Hepatocyte (in vitro differentiated cells): ENCODE measurements around the gene KIF2A. TPM values are rescaled to one million over a fixed set of nuclear protein-coding genes. Genes with fewer than 3 reads are reported as not detected.

Source experiments
- DNase-seq: peaks from one replicate; pipeline ENCODE4 v3.0.0-alpha.2; 2016; ENCODE audit warnings: low spot score
- H2AFZ ChIP-seq: fragments of 200-600 bp; sonication (generic); 2 replicates; pipeline ENCODE4 v1.6.0; 2016; ENCODE audit warnings: antibody characterized with exemption, mild to moderate bottlenecking
- H3K27ac ChIP-seq: fragments of 200-600 bp; sonication (generic); 2 replicates; pipeline ENCODE4 v1.5.1; 2016; ENCODE audit warnings: mild to moderate bottlenecking
- H3K27me3 ChIP-seq: fragments of 200-600 bp; sonication (generic); 2 replicates; pipeline ENCODE4 v1.6.1; 2016
- H3K36me3 ChIP-seq: fragments of 200-600 bp; sonication (generic); replicated peaks from 2 replicates; pipeline ENCODE4 v1.5.1; 2016; ENCODE audit warnings: low read depth; ENCODE audit not compliant: insufficient read depth
- H3K4me1 ChIP-seq: fragments of 200-600 bp; sonication (generic); 2 replicates; pipeline ENCODE4 v1.5.1; 2016; ENCODE audit warnings: mild to moderate bottlenecking, moderate library complexity; ENCODE audit not compliant: insufficient read depth
- H3K4me2 ChIP-seq: fragments of 200-600 bp; sonication (generic); 2 replicates; pipeline ENCODE4 v1.6.0; 2016
- H3K4me3 ChIP-seq: fragments of 200-600 bp; sonication (generic); 2 replicates; pipeline ENCODE4 v1.5.1; 2016; ENCODE audit warnings: mild to moderate bottlenecking
- H3K79me2 ChIP-seq: fragments of 200-600 bp; sonication (generic); 2 replicates; pipeline ENCODE4 v1.6.0; 2017; ENCODE audit warnings: mild to moderate bottlenecking
- H3K9me2 ChIP-seq: fragments of 200-600 bp; sonication (generic); replicated peaks from 2 replicates; pipeline ENCODE4 v1.6.0; 2017; ENCODE audit warnings: mild to moderate bottlenecking; ENCODE audit not compliant: insufficient read depth
- H3K9me3 ChIP-seq: fragments of 200-600 bp; sonication (generic); 2 replicates; pipeline ENCODE4 v1.5.1; 2016; ENCODE audit warnings: low read depth, mild to moderate bottlenecking
- H4K20me1 ChIP-seq: fragments of 200-600 bp; sonication (generic); 2 replicates; pipeline ENCODE4 v1.6.0; 2016; ENCODE audit warnings: mild to moderate bottlenecking; ENCODE audit not compliant: insufficient read depth, poor library complexity, severe bottlenecking
- EZH2 ChIP-seq: fragments of 200-600 bp; sonication (generic); IDR thresholded peaks from 2 replicates; pipeline ENCODE4 v1.6.1; 2016; ENCODE audit warnings: antibody characterized with exemption, mild to moderate bottlenecking, borderline replicate concordance
- EZH2phosphoT487 ChIP-seq: fragments of 200-600 bp; sonication (generic); IDR thresholded peaks from one replicate; pipeline ENCODE4 v1.6.1; 2018; ENCODE audit warnings: antibody characterized with exemption, mild to moderate bottlenecking, low read depth, moderate library complexity; ENCODE audit not compliant: unreplicated experiment, severe bottlenecking
- WGBS: methylation state at CpG from one replicate; pipeline ENCODE4 v1.1.6; 2016; ENCODE audit warnings: low lambda C conversion rate; ENCODE audit errors: missing lambda C conversion rate; 5-methylcytosine and 5-hydroxymethylcytosine counted together
- polyA plus RNA-seq: library from polyadenylated mRNA; unstranded; fragments of >200 nt; fragmentation: Nextera tagmentation; extraction: Ambion mirVana; gene quantifications from 2 replicates; pipeline ENCODE4 v1.2.1, GENCODE V29; 2016
- total RNA-seq: library from RNA; depleted of rRNA; stranded (reverse); fragments of >200 nt; gene quantifications from 2 replicates; pipeline ENCODE4 v1.2.3, GENCODE V29; 2014
- TF ChIP-seq, protein P1 (sequence below): fragments of 200-600 bp; sonication (generic); IDR thresholded peaks from 2 replicates; pipeline ENCODE4 v1.5.1; 2016; ENCODE audit warnings: antibody characterized with exemption, mild to moderate bottlenecking; ENCODE audit not compliant: poor library complexity

The KIF2A gene
- total and polyA plus RNA-seq, 2 experiments from 2014 or later = 28.3 to 46.9 TPM

DNA sequence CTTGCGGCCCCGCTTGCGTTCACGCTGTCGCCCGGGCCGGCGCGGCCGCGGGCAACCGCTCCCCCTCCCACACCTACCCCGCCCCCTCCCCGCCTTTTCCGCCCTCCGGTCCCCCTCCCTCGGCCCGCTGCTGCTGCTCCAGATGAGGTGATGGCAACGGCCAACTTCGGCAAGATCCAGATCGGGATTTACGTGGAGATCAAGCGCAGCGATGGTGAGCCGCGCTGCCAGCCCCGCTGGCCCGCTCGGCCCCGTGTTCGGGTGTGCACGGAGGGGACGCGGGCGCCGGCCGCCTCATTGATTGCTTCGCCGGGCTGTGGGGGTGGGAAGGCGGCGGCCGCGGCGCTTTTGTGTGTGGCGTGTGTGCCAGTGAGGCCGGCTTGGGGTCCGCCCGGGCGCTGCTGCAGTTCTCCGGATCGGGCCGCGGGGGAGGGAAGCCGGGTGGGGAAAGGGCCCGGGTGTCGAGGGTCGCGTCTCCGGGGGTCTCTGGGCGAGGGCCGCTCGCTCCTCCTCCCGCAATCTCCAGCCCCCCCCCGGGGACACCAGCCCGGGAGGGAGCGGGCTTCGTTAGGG lies 403 bp downstream of the KIF2A start:
- peaks cover 41% of the 10 kb centered on the region for H4K20me1 ChIP-seq

DNA sequence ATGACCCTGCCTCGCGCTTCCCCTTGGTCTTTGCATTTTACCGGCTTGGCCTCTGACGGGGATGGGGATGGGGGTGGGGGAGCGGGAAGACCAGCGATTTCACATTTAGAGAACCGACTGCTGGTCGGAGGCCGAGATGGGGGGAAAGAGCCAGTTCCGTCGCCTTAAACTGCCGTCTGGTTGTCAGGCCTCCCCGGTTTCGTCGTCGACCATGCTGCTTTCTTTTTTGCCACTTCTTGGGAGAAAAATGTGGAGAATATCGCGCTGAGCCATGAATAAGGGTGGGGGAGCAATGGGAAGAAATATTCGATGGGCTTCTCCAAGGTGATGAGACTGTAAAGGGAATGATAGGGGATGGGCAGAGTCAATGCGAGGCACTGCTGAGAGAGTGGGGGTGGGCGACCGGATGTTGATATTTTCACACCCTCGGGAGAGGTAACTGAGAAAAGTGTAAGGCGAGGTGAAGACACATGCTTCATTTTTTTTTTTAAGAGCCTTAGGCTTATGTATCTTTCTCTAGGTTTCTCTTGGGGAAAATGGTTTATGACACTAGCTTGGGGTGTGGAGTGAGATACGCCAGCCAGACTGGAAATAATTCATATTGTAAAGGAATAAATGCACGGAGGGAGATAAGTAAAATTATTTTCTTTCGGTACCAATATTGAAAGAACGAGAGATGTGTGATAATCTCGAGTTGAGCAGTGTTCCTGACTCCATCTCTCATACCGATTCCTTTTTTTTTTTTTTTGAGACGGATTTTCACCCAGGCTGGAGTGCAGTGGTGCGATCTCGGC lies 1.1 kb downstream of the KIF2A start:
- WGBS = 4% methylated on average over 31 of the region's 33 CpGs
- no peaks in the 10 kb centered on the region for H3K9me2 ChIP-seq
- no peaks in the 10 kb centered on the region for H3K27me3 ChIP-seq
- peaks cover 57% of the 10 kb centered on the region for H3K79me2 ChIP-seq
- peak overlapping the region; percentile 100 for H3K27ac ChIP-seq
- H3K4me2 ChIP-seq = peak overlapping the region; percentile 79
- DNase-seq = peak; percentile 64
- no peaks in the 10 kb centered on the region for H3K36me3 ChIP-seq
- TF ChIP-seq EZH2phosphoT487 (no peak), EZH2 (no peak)
- TF ChIP-seq, protein P1, sequence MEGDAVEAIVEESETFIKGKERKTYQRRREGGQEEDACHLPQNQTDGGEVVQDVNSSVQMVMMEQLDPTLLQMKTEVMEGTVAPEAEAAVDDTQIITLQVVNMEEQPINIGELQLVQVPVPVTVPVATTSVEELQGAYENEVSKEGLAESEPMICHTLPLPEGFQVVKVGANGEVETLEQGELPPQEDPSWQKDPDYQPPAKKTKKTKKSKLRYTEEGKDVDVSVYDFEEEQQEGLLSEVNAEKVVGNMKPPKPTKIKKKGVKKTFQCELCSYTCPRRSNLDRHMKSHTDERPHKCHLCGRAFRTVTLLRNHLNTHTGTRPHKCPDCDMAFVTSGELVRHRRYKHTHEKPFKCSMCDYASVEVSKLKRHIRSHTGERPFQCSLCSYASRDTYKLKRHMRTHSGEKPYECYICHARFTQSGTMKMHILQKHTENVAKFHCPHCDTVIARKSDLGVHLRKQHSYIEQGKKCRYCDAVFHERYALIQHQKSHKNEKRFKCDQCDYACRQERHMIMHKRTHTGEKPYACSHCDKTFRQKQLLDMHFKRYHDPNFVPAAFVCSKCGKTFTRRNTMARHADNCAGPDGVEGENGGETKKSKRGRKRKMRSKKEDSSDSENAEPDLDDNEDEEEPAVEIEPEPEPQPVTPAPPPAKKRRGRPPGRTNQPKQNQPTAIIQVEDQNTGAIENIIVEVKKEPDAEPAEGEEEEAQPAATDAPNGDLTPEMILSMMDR = no peak
- H3K9me3 ChIP-seq = no peaks in the 10 kb centered on the region
- peaks cover 10% of the 10 kb centered on the region for H3K4me1 ChIP-seq
- H3K4me3 ChIP-seq = peak overlapping the region; percentile 98
- H4K20me1 ChIP-seq = peaks cover 46% of the 10 kb centered on the region
- H2AFZ ChIP-seq = peak overlapping the region; percentile 97

More for the DNA sequence above, 403 bp downstream of the KIF2A start:
- H3K4me2 ChIP-seq = peak overlapping the region; percentile 79
- 1% methylated on average over 39 of the region's 67 CpGs for WGBS
- H3K4me3 ChIP-seq = peak overlapping the region; percentile 98
- peak overlapping the region; percentile 100 for H3K27ac ChIP-seq
- no peaks in the 10 kb centered on the region for H3K9me3 ChIP-seq
- TF ChIP-seq EZH2phosphoT487 = no peak
- no peak for TF ChIP-seq EZH2
- peak; percentile 75 for DNase-seq
- H3K9me2 ChIP-seq = no peaks in the 10 kb centered on the region
- H3K79me2 ChIP-seq = peaks cover 50% of the 10 kb centered on the region
- H3K4me1 ChIP-seq = peaks cover 10% of the 10 kb centered on the region
- peak overlapping the region; percentile 97 for H2AFZ ChIP-seq
- H3K36me3 ChIP-seq = no peaks in the 10 kb centered on the region
- H3K27me3 ChIP-seq = no peaks in the 10 kb centered on the region

DNA sequence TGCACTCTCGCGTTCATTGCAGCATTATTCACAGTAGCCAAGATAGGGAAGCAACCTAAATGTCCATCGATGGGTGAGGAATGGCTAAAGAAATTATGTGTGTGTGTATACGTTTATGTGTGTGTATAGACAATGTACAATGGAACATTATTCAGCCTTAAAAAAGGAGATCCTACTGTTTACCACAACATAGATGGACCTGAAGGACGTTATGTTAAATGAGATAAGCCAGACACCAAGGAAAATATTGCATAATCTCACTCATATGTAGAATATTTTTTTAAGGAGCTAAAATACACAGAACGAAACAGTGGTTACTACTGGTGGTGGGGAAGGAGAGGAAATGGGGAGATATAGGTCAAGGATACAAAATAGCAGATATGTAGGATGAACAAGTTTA lies 2.4 kb downstream of the KIF2A start:
- Histone ChIP-seq H3K4me1 (peaks cover 10% of the 10 kb centered on the region), H3K9me3 (no peaks in the 10 kb centered on the region), H4K20me1 (peaks cover 55% of the 10 kb centered on the region), H3K4me2 (peak overlapping the region; percentile 79), H3K27me3 (no peaks in the 10 kb centered on the region), H3K27ac (no peak overlapping the region), H3K9me2 (no peaks in the 10 kb centered on the region), H3K79me2 (peaks cover 71% of the 10 kb centered on the region), H3K36me3 (no peaks in the 10 kb centered on the region), H2AFZ (no peak overlapping the region), H3K4me3 (no peak overlapping the region)
- 88% methylated on average over 6 of the region's 6 CpGs for WGBS
- DNase-seq = no peak
- no peak for TF ChIP-seq EZH2phosphoT487
- TF ChIP-seq EZH2 = no peak
- TF ChIP-seq, protein P1 = no peak

DNA sequence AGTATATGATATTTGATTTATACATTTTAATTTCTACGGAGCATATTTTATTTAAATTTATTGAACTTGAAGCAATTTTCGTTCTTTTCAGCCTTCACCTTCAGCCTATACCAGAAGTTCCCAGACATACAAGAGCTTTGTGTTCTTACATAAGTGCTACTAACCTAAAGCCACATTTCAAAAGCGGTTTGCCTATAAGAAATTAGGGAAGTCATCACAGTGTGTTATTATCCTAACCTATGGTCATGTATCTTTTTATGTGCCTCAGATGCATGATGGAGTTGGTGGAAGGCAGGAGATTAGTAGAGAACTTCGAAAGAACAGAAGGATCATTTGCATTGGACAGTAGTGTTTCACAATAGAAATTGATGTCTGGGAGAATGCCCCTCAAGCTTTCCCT lies 3.1 kb downstream of the KIF2A start:
- H3K27me3 ChIP-seq = no peaks in the 10 kb centered on the region
- H3K4me2 ChIP-seq = no peak overlapping the region
- no peaks in the 10 kb centered on the region for H3K36me3 ChIP-seq
- H2AFZ ChIP-seq = no peak overlapping the region
- no peak overlapping the region for H3K27ac ChIP-seq
- WGBS = 97% methylated on average over 4 of the region's 4 CpGs
- H3K9me3 ChIP-seq = no peaks in the 10 kb centered on the region
- H3K79me2 ChIP-seq = peaks cover 77% of the 10 kb centered on the region
- peaks cover 62% of the 10 kb centered on the region for H4K20me1 ChIP-seq
- no peaks in the 10 kb centered on the region for H3K9me2 ChIP-seq
- no peak for DNase-seq
- TF ChIP-seq, protein P1 = no peak
- TF ChIP-seq EZH2phosphoT487 (no peak), EZH2 (no peak)
- peaks cover 10% of the 10 kb centered on the region for H3K4me1 ChIP-seq
- H3K4me3 ChIP-seq = no peak overlapping the region
